ENCODE results near the gene PTBP2.

- TF ChIP-seq CTCF (IDR thresholded peaks at IDR 0.05; ENCODE audit: insufficient read depth, low read length, poor library complexity, severe bottlenecking) (no peak), EZH2phosphoT487 (conservative IDR thresholded peaks at IDR 0.05; ENCODE audit: low read length) (no peak)
These were observed 23.1 kb upstream of the PTBP2 start for GRCh38 chr1:96698342-96698983.
